SU-DHL-6 (cell line): ENCODE data around the gene NFATC1.
"Not testable (repeated sequence)": the region's sequence is repeated elsewhere in the genome, so short reads cannot be mapped to it uniquely, and the experiment has no call there.

Source experiments
- H2AFZ ChIP-seq: fragments of 200-600 bp; sonication (generic); 2 replicates; pipeline ENCODE4 v1.6.1; 2014; ENCODE audit warnings: low read depth, mild to moderate bottlenecking, moderate library complexity, mixed read lengths, antibody characterized with exemption, low read length; ENCODE audit not compliant: severe bottlenecking
- H3F3A ChIP-seq: fragments of 200-600 bp; shearing (Covaris generic); 2 replicates; pipeline ENCODE4 v1.6.0; 2016; ENCODE audit warnings: antibody characterized with exemption, mild to moderate bottlenecking; ENCODE audit not compliant: insufficient read depth
- H3K27ac ChIP-seq: fragments of 200-600 bp; sonication (generic); 2 replicates; pipeline ENCODE4 v1.5.1; 2016; ENCODE audit warnings: low read depth, mild to moderate bottlenecking, low read length, moderate library complexity, mixed read lengths
- H3K27me3 ChIP-seq: fragments of 200-600 bp; sonication (generic), shearing (Covaris generic); 2 replicates; pipeline ENCODE4 v1.6.0; 2014; ENCODE audit warnings: mild to moderate bottlenecking, low read length
- H3K36me3 ChIP-seq: fragments of 200-600 bp; sonication (generic); 2 replicates; pipeline ENCODE4 v1.6.1; 2014; ENCODE audit warnings: mild to moderate bottlenecking, low read length, mixed read lengths
- H3K4me2 ChIP-seq: fragments of 300-600, 200-600 bp; shearing (Covaris generic), sonication (generic); 2 replicates; pipeline ENCODE4 v1.6.0; 2014; ENCODE audit warnings: low read length, low read depth, mild to moderate bottlenecking; ENCODE audit not compliant: poor library complexity, severe bottlenecking
- H3K4me3 ChIP-seq: fragments of 200-600 bp; sonication (generic); 2 replicates; pipeline ENCODE4 v1.5.1; 2014; ENCODE audit warnings: antibody characterized with exemption, low read length, mild to moderate bottlenecking, mixed read lengths; ENCODE audit not compliant: insufficient read depth, poor library complexity, severe bottlenecking
- H3K79me2 ChIP-seq: fragments of 200-600 bp; sonication (generic); 2 replicates; pipeline ENCODE4 v1.6.1; 2014; ENCODE audit warnings: mild to moderate bottlenecking, low read length, moderate library complexity; ENCODE audit not compliant: insufficient read depth
- H3K9ac ChIP-seq: fragments of 200-600 bp; sonication (generic); 2 replicates; pipeline ENCODE4 v1.7.0; 2014; ENCODE audit warnings: mild to moderate bottlenecking, low read length
- H3K9me2 ChIP-seq: fragments of 200-600 bp; sonication (generic); replicated peaks from 2 replicates; pipeline ENCODE4 v1.6.1; 2014; ENCODE audit warnings: low read length; ENCODE audit not compliant: insufficient read depth
- H3K9me3 ChIP-seq: fragments of 200-600 bp; sonication (generic); 2 replicates; pipeline ENCODE4 v1.6.1; 2014; ENCODE audit warnings: low read length, mixed read lengths; ENCODE audit not compliant: insufficient read depth
- H4K20me1 ChIP-seq: fragments of 200-600 bp; sonication (generic); 2 replicates; pipeline ENCODE4 v1.6.1; 2014; ENCODE audit warnings: low read depth, mild to moderate bottlenecking, antibody characterized with exemption, low read length, moderate library complexity, mixed read lengths
- CTCF ChIP-seq: fragments of 200-600 bp; sonication (generic); IDR thresholded peaks from one replicate; pipeline ENCODE4 v1.5.1; 2017; ENCODE audit warnings: antibody characterized with exemption, mild to moderate bottlenecking, low read length, moderate library complexity; ENCODE audit not compliant: insufficient read depth, poor library complexity, severe bottlenecking
- EZH2phosphoT487 ChIP-seq: fragments of 200-600 bp; sonication (generic), shearing (Covaris generic); conservative IDR thresholded peaks from 2 replicates; pipeline ENCODE4 v1.6.1; 2018; ENCODE audit warnings: mild to moderate bottlenecking, antibody characterized with exemption, low read length, moderate library complexity, mixed read lengths

Gene NFATC1

GRCh38 chr18:79501006-79501405 is 105.3 kb downstream of the NFATC1 start:
- TF ChIP-seq EZH2phosphoT487 (no peak), CTCF (no peak)
- H3K36me3 ChIP-seq: no peaks in the 10 kb centered on the region
- no peak overlapping the region for H3K27ac ChIP-seq
- no peak overlapping the region for H3K4me2 ChIP-seq
- no peaks in the 10 kb centered on the region for H3K27me3 ChIP-seq
- no peak overlapping the region for H3K9ac ChIP-seq
- H3F3A ChIP-seq: no peaks in the 10 kb centered on the region
- H3K9me2 ChIP-seq: no peaks in the 10 kb centered on the region
- no peak overlapping the region for H3K4me3 ChIP-seq
- H2AFZ ChIP-seq: no peak overlapping the region
- no peaks in the 10 kb centered on the region for H3K79me2 ChIP-seq
- no peaks in the 10 kb centered on the region for H4K20me1 ChIP-seq
- no peaks in the 10 kb centered on the region for H3K9me3 ChIP-seq

GRCh38 chr18:79502782-79503181 is 107.1 kb downstream of the NFATC1 start:
- Histone ChIP-seq H4K20me1 (no peaks in the 10 kb centered on the region), H3K27me3 (no peaks in the 10 kb centered on the region), H3F3A (no peaks in the 10 kb centered on the region), H3K27ac (no peak overlapping the region), H3K4me3 (no peak overlapping the region), H3K36me3 (no peaks in the 10 kb centered on the region), H2AFZ (no peak overlapping the region), H3K79me2 (no peaks in the 10 kb centered on the region), H3K9ac (no peak overlapping the region), H3K9me2 (no peaks in the 10 kb centered on the region), H3K9me3 (no peaks in the 10 kb centered on the region), H3K4me2 (no peak overlapping the region)
- no peak for TF ChIP-seq CTCF
- TF ChIP-seq EZH2phosphoT487: no peak

- no peaks in the 10 kb centered on the region for H3K9me2 ChIP-seq
- no peak overlapping the region for H3K27ac ChIP-seq
- no peaks in the 10 kb centered on the region for H3K79me2 ChIP-seq
- no peak for TF ChIP-seq CTCF
- TF ChIP-seq EZH2phosphoT487: no peak
- no peak overlapping the region for H2AFZ ChIP-seq
- no peaks in the 10 kb centered on the region for H3K9me3 ChIP-seq
- no peak overlapping the region for H3K4me2 ChIP-seq
- H3F3A ChIP-seq: no peaks in the 10 kb centered on the region
- H4K20me1 ChIP-seq: no peaks in the 10 kb centered on the region
- H3K4me3 ChIP-seq: no peak overlapping the region
- no peaks in the 10 kb centered on the region for H3K27me3 ChIP-seq
- no peaks in the 10 kb centered on the region for H3K36me3 ChIP-seq
- no peak overlapping the region for H3K9ac ChIP-seq
Observed at GRCh38 chr18:79503406-79503805, 107.7 kb downstream of the NFATC1 start.

DNA sequence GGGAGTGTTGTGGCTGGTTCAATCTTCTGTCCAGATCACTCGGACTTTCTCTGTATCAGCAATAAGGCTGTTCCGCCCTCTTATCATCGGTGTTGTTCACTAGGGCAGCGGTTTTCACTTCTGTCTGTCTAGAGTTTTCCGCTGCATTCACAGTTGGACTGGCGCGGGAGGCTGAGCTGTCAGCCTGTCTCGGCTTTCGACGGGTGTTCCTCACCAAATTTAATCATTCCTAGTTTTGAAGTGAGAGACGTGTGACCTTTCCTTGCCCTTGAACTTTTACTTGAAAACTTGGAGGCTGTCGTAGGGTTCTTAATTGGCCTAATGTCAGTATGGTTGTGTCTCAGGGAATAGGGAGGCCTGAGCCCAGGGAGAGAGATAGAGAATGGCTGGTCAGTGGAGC is 108.3 kb downstream of the NFATC1 start:
- Histone ChIP-seq H3K27ac (no peak overlapping the region), H3K27me3 (no peaks in the 10 kb centered on the region), H3F3A (no peaks in the 10 kb centered on the region), H3K36me3 (no peaks in the 10 kb centered on the region), H3K9me2 (no peaks in the 10 kb centered on the region), H3K9ac (no peak overlapping the region), H3K4me3 (no peak overlapping the region), H3K4me2 (no peak overlapping the region), H3K9me3 (no peaks in the 10 kb centered on the region), H2AFZ (no peak overlapping the region), H4K20me1 (no peaks in the 10 kb centered on the region), H3K79me2 (no peaks in the 10 kb centered on the region)
- no peak for TF ChIP-seq CTCF
- no peak for TF ChIP-seq EZH2phosphoT487

DNA sequence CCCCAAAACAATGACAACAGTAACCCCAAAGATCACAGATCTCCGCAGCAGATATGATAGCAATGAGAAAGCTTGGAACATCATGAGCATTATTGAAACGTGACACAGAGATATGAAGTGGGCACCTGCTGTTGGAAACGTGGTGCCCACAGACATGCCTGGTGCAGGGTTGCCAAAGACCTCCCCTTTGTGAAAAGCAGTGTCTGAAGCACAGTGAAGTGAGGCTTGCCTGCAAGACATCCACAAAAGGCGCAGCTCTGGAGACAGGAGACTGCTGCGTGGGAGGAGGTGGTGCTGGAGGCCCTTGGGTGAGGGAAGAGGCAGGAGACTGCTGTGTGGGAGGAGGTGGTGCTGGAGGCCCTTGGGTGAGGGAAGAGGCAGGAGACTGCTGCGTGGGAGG is 108.8 kb downstream of the NFATC1 start:
- not testable (repeated sequence) for H2AFZ ChIP-seq, H3K4me3 ChIP-seq, H3K79me2 ChIP-seq, H4K20me1 ChIP-seq, H3K9me2 ChIP-seq, H3K9me3 ChIP-seq, H3F3A ChIP-seq, H3K4me2 ChIP-seq, H3K27ac ChIP-seq, H3K9ac ChIP-seq, H3K27me3 ChIP-seq, H3K36me3 ChIP-seq
